Fibroblast of mammary gland (primary cell): ENCODE results near the gene DUSP22.

Experiments used
- DNase-seq: peaks from one replicate; pipeline ENCODE4 v3.0.0-alpha.2; 2010; ENCODE audit warnings: low read depth
- H3K4me3 ChIP-seq: 2 replicates; pipeline ENCODE4 v1.5.1; 2011; ENCODE audit warnings: low read depth, mild to moderate bottlenecking, low read length, moderate library complexity; ENCODE audit not compliant: control insufficient read depth
- CTCF ChIP-seq: conservative IDR thresholded peaks from 2 replicates; pipeline ENCODE4 v1.5.1; 2011; ENCODE audit warnings: low read depth, low read length, inconsistent platforms; ENCODE audit not compliant: control insufficient read depth, insufficient read depth

The DUSP22 gene

GRCh38 chr6:300494-301198, 8.4 kb downstream of the DUSP22 start:
- no peak overlapping the region for H3K4me3 ChIP-seq
- no peak for DNase-seq
- no peak for TF ChIP-seq CTCF

GRCh38 chr6:301526-301925, 9.2 kb downstream of the DUSP22 start:
- DNase-seq = no peak
- H3K4me3 ChIP-seq = no peak overlapping the region
- no peak for TF ChIP-seq CTCF

- H3K4me3 ChIP-seq = no peak overlapping the region
- TF ChIP-seq CTCF = no peak
Measured at GRCh38 chr6:301929-302705, 9.8 kb downstream of the DUSP22 start.

GRCh38 chr6:302760-303159, 10.5 kb downstream of the DUSP22 start:
- no peak for TF ChIP-seq CTCF
- H3K4me3 ChIP-seq = no peak overlapping the region
- DNase-seq = no peak

More at GRCh38 chr6:301929-302705, 9.8 kb downstream of the DUSP22 start:
- DNase-seq = no peak

GRCh38 chr6:303263-303662, 11.0 kb downstream of the DUSP22 start:
- no peak for DNase-seq
- no peak overlapping the region for H3K4me3 ChIP-seq
- TF ChIP-seq CTCF = no peak

GRCh38 chr6:303948-304558, 11.8 kb downstream of the DUSP22 start:
- no peak overlapping the region for H3K4me3 ChIP-seq
- no peak for DNase-seq
- no peak for TF ChIP-seq CTCF
